ENCODE measurements around the gene ADI1. TPM values are rescaled to one million over a fixed set of nuclear protein-coding genes. Genes with fewer than 3 reads are reported as not detected.

The ADI1 gene
- total and polyA plus RNA-seq, 2 of the 4 experiments (the other 2 are of a cell fraction) = 43.2 to 46.0 TPM

DNA sequence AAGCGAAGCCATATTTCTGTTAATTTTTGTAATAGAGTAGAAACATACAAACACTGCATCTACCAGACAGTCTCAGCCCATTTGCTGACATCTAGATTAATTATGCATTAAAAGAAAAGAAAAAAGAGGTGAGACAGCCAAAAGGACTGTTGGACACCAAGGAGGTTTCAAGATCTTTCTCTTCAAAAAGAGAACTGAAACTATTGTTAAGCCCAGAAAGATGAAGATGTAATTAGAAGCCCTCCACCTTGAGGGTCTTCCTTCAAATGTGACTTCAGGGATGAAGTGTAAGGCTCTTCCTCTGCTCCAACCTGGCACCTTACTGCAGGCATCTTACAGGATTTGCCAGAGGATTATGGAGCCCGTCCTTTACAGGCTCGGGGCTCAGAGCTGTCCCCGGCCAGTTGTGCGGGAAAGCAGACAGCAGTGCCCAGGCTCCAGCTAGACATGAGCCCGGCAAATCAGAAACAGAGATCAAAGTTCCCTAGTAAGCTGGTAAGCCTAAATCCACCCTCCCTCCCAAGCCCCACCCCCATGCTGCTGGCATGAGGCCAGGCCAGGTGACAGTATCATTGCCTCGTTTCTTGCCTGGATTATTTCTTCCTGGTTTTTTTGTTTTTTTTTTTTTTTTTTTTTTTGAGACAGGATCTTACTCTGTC, 38.9 kb downstream of the ADI1 start:
- Histone ChIP-seq H2BK15ac (ENCODE audit: low read depth, low read length) (no peak overlapping the region), H3K23ac (ENCODE audit: low read depth, low read length) (no peak overlapping the region), H2AFZ (replicated peaks; ENCODE audit: low read length, poor library complexity) (no peak overlapping the region), H4K5ac (ENCODE audit: low read depth, low read length) (no peak overlapping the region), H4K20me1 (ENCODE audit: insufficient read depth, low read length) (no peaks in the 10 kb centered on the region), H2AK5ac (ENCODE audit: low read depth, low read length) (no peak overlapping the region), H2BK120ac (ENCODE audit: low read depth, low read length) (no peak overlapping the region), H4K8ac (ENCODE audit: low read depth in 2 of 2, low read length in 2 of 2) (no peak overlapping the region), H3K9ac (ENCODE audit: low read depth, low read length) (no peak overlapping the region), H3K56ac (ENCODE audit: extremely low read depth, insufficient read depth, low read length) (no peak overlapping the region), H2BK5ac (ENCODE audit: low read depth, low read length, poor library complexity, severe bottlenecking) (no peak overlapping the region), H3K4me3 (ENCODE audit: insufficient read depth, low read depth, low read length) (no peak overlapping the region), H2AK9ac (replicated peaks; ENCODE audit: low read depth, low read length, poor library complexity) (no peak overlapping the region), H3K9me3 (ENCODE audit: control insufficient read depth, insufficient read depth, low read length) (no peaks in the 10 kb centered on the region), H3K79me1 (ENCODE audit: low read depth in 1 of 2, low read length in 2 of 2) (peaks cover 2 to 5% of the 10 kb centered on the region in 2 experiments; a peak in 1 of 4 replicates), H3K18ac (ENCODE audit: low read depth, low read length) (no peak overlapping the region), H3K27me3 (ENCODE audit: control insufficient read depth, insufficient read depth, low read length) (no peaks in the 10 kb centered on the region), H3K27ac (ENCODE audit: insufficient read depth, low read length) (no peak overlapping the region), H3K14ac (replicated peaks; ENCODE audit: low read depth, low read length) (no peak overlapping the region), H3K36me3 (ENCODE audit: control insufficient read depth, insufficient read depth, low read length) (peaks cover 33% of the 10 kb centered on the region), H3K4ac (ENCODE audit: low read depth, low read length) (no peak overlapping the region), H3K4me1 (ENCODE audit: control insufficient read depth, insufficient read depth, low read length) (peaks cover 7% of the 10 kb centered on the region; the same call in 1 of the 2 replicates), H4K91ac (ENCODE audit: insufficient read depth, low read depth, low read length) (no peak overlapping the region), H3K9me1 (ENCODE audit: insufficient read depth, low read length) (peaks cover 8% of the 10 kb centered on the region; the same call in 1 of the 2 replicates), H2BK20ac (ENCODE audit: low read depth, low read length) (no peak overlapping the region), H3K4me2 (ENCODE audit: low read depth, low read length) (no peak overlapping the region)
- WGBS, 2 experiments (ENCODE audit: extremely low coverage in 2 of 2, insufficient read length in 1 of 2) = 73% methylated on average over 3 of the region's 7 CpGs; no CpG with 5 or more reads in 1 of the 2 experiments
- ChIA-PET CTCF (no interaction called here), POLR2A (ENCODE audit: unreplicated experiment) (no interaction called here)
- ATAC-seq (ENCODE audit: low read depth) = no peak
- no peak for TF ChIP-seq POLR2A (IDR thresholded peaks at IDR 0.05; ENCODE audit: low read depth, low read length)
- TF ChIP-seq MXI1 (IDR thresholded peaks at IDR 0.05; ENCODE audit: borderline replicate concordance, low read depth, low read length) = no peak
- TF ChIP-seq FOS (IDR thresholded peaks at IDR 0.05; ENCODE audit: low read depth, low read length) = no peak
- TF ChIP-seq BHLHE40 (IDR thresholded peaks at IDR 0.05; ENCODE audit: low read depth, low read length) = no peak
- in situ Hi-C loops (cut with MboI; ENCODE audit: low sequenced_read_pairs) (no loop called here), intact Hi-C loops (cut with micrococcal nuclease) (no loop called here), dilution Hi-C loops (cut with HindIII; ENCODE audit: low sequenced_read_pairs, unreplicated experiment) (no loop called here)
- DNase-seq = no peak
- BruUV-seq (replicated peaks) = no TSS peak

Measured in IMR-90 (cell line).